GM12875 (cell line): Measurements from ENCODE around the gene MAPK8IP3.

ENCODE experiments used
- H3K4me3 ChIP-seq: one replicate; pipeline ENCODE4 v1.5.1; 2011; ENCODE audit warnings: low read depth, low read length, control low read depth
- CTCF ChIP-seq: IDR thresholded peaks from 2 replicates; pipeline ENCODE4 v1.5.1; 2011; ENCODE audit warnings: low read depth, mild to moderate bottlenecking, control low read depth, inconsistent platforms, low read length, moderate library complexity, borderline replicate concordance; ENCODE audit not compliant: insufficient read depth

MAPK8IP3 gene

GRCh38 chr16:1666316-1666715 is 39.7 kb upstream of the MAPK8IP3 start:
- no peak overlapping the region for H3K4me3 ChIP-seq
- no peak for TF ChIP-seq CTCF

DNA sequence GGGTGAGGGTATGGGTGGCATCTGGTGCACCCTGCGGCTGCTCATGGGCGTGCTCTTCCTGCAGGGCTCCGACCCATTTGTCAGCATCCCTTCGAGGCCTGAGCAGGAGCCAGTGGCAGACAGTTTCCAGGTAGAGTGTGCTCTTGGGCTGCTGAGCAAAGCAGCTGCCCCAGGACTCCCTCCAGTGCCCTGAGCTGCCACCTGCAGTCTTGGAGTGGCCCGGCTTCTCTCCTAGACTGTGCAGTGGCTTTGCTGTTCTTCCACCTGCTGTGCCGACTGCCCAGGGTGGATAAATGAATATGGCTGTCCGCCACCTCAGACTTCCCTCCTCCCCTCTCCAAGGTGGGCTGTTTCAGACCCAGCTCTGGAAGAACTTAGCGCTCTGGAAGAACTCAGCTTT is 38.7 kb upstream of the MAPK8IP3 start:
- H3K4me3 ChIP-seq = no peak overlapping the region
- TF ChIP-seq CTCF = no peak

- H3K4me3 ChIP-seq = no peak overlapping the region
- TF ChIP-seq CTCF = no peak
These were observed 38.1 kb upstream of the MAPK8IP3 start for GRCh38 chr16:1667916-1668315.

DNA sequence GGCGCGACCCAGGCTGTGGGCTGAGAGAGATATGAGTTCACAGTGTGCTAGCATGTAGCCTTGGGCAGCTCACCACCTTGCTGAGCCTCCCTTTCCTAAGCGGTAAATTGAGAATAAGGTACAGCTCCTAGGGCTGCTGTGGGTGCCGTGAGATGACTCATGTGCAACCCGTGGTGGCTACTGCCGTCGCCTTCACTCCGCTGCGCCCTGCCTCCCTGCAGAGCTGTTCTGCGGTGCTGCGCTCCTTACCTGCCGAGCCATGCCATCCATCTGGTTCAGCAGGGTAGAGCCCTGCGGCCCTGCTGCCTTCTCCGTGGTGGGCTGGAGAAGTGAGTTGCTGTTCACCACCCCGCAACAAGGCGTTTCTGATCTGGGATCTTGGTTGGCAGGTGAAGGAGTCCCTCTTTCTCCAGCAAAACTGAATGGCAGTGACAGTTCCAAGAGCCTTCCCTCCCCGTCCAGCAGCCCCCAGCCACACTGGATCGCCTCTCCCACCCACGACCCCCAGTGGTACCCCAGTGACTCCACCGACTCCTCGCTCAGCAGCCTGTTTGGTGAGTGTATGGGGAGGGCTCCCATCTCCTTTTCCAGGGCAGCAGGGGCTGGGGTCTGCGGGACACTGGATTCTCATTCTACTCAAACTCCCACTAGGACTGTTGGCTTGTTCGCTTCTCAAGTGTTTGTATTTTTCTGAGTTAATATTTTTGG is 37.2 kb upstream of the MAPK8IP3 start:
- no peak overlapping the region for H3K4me3 ChIP-seq
- TF ChIP-seq CTCF = no peak

GRCh38 chr16:1669698-1670097 is 36.3 kb upstream of the MAPK8IP3 start:
- H3K4me3 ChIP-seq = no peak overlapping the region
- TF ChIP-seq CTCF = no peak

GRCh38 chr16:1670371-1670770 is 35.6 kb upstream of the MAPK8IP3 start:
- no peak overlapping the region for H3K4me3 ChIP-seq
- TF ChIP-seq CTCF = no peak

DNA sequence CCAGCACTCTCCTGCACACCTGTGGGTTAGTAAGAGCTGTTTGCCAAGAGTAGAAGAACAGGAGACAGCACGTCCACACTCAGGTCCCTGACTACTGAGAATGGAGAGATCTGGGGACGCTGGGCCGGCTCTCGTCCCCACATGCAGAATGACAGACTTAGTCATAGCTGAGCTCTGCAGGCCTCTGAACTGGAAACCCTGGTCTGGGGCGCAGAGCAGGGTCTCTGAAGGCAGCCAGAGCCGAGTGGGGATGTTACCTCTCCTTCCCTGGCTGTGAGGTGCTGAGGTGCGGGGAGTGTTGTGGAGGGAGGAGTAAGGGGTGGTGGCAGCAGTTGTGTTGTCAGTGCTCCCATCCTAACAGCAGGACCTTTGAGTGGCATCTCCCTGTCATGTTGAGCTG is 35.1 kb upstream of the MAPK8IP3 start:
- no peak overlapping the region for H3K4me3 ChIP-seq
- no peak for TF ChIP-seq CTCF
